22Rv1 (cell line): Measurements from ENCODE around the gene AKR1A1.

Experiments
- H3K27ac ChIP-seq: fragments of 450-650 bp; 2 replicates; pipeline ENCODE4 v1.5.1; 2017
- ZFX ChIP-seq: fragments of 450-650 bp; IDR thresholded peaks from 2 replicates; pipeline ENCODE4 v1.6.1; 2017; ENCODE audit warnings: antibody characterized with exemption, borderline replicate concordance
- TF ChIP-seq, protein P1 (sequence below): fragments of 450-650 bp; IDR thresholded peaks from 2 replicates; pipeline ENCODE4 v1.5.1; 2017; ENCODE audit warnings: mild to moderate bottlenecking

Gene AKR1A1

DNA sequence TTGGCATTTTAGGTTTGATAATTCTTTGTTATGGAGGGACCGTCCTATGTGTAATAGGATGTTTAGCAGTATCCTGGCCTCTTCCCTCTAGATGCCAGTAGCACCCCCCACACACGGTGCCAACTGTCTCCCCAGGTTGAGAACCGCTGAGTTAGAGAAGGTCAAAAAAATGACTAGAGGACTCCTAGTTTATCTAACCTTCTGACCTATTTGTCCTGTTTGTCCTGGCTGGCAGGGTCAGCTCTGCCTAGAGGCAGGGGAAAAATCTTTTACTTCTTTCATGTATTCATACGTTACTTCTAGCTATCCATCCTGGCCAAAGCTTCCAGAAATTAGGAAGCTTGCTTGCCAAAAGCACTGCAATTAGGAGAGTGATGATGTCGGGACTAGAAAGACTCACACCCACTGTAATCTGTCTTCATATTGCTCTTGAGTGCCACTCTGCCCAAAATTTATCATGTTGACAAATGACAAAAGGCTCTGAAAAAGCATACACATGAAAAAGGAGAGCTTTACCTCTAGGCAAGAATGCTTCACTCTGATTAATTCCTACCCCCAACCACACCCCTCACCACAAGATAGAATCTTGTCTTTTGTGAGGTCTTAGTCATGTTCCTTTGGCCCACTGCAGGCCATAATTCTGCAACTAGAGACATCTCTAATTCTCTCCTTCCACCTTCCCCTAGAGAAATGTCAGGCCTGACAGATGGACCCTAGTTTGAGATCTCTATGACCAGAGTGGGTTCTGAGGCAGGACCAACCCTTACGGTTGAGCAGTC is 14.4 kb upstream of the AKR1A1 start:
- no peak overlapping the region for H3K27ac ChIP-seq
- TF ChIP-seq ZFX = no peak
- TF ChIP-seq, protein P1, sequence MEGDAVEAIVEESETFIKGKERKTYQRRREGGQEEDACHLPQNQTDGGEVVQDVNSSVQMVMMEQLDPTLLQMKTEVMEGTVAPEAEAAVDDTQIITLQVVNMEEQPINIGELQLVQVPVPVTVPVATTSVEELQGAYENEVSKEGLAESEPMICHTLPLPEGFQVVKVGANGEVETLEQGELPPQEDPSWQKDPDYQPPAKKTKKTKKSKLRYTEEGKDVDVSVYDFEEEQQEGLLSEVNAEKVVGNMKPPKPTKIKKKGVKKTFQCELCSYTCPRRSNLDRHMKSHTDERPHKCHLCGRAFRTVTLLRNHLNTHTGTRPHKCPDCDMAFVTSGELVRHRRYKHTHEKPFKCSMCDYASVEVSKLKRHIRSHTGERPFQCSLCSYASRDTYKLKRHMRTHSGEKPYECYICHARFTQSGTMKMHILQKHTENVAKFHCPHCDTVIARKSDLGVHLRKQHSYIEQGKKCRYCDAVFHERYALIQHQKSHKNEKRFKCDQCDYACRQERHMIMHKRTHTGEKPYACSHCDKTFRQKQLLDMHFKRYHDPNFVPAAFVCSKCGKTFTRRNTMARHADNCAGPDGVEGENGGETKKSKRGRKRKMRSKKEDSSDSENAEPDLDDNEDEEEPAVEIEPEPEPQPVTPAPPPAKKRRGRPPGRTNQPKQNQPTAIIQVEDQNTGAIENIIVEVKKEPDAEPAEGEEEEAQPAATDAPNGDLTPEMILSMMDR = no peak

DNA sequence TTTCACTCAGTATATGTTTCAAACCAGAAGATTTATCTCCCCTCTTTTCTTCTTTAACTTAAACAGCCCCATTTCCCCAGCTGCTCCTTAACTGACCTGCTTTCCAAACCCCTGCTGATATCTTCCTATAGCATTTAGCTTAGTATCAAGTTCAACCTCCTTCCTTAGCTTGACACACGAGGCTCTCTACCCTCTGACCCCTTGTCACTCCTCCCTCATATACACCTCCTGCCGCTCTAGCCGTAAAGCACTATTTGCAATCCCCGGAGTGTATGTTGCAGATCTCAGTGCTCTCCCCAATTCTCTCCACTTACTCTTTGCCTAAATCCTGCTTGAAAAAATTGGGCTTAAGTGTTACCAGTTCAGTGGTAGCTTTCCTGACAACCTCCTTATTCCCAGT is 13.7 kb upstream of the AKR1A1 start:
- no peak overlapping the region for H3K27ac ChIP-seq
- TF ChIP-seq ZFX = no peak
- TF ChIP-seq, protein P1 = no peak

GRCh38 chr1:45541193-45541592 is 9.4 kb upstream of the AKR1A1 start:
- H3K27ac ChIP-seq = no peak overlapping the region
- TF ChIP-seq, protein P1 = no peak
- no peak for TF ChIP-seq ZFX

GRCh38 chr1:45542591-45542990 is 8.0 kb upstream of the AKR1A1 start:
- no peak overlapping the region for H3K27ac ChIP-seq
- TF ChIP-seq, protein P1 = no peak
- no peak for TF ChIP-seq ZFX

- TF ChIP-seq, protein P1 = no peak
- TF ChIP-seq ZFX = no peak
- H3K27ac ChIP-seq = no peak overlapping the region
These were observed 6.8 kb upstream of the AKR1A1 start for GRCh38 chr1:45543581-45544417.

GRCh38 chr1:45544530-45544929 is 6.1 kb upstream of the AKR1A1 start:
- no peak for TF ChIP-seq ZFX
- TF ChIP-seq, protein P1 = no peak
- H3K27ac ChIP-seq = no peak overlapping the region

- TF ChIP-seq, protein P1 = no peak
- TF ChIP-seq ZFX = no peak
- no peak overlapping the region for H3K27ac ChIP-seq
These were observed 5.6 kb upstream of the AKR1A1 start for GRCh38 chr1:45545019-45545493.
